ENCODE data around the gene UBB. TPM values are rescaled to one million over a fixed set of nuclear protein-coding genes. Genes with fewer than 3 reads are reported as not detected.
A peak's percentile ranks its signal among the peaks of the same experiment; 100 is the strongest.

The UBB gene
- total RNA-seq, 2 experiments from 2014 or later: 1,291 to 2,854 TPM

DNA sequence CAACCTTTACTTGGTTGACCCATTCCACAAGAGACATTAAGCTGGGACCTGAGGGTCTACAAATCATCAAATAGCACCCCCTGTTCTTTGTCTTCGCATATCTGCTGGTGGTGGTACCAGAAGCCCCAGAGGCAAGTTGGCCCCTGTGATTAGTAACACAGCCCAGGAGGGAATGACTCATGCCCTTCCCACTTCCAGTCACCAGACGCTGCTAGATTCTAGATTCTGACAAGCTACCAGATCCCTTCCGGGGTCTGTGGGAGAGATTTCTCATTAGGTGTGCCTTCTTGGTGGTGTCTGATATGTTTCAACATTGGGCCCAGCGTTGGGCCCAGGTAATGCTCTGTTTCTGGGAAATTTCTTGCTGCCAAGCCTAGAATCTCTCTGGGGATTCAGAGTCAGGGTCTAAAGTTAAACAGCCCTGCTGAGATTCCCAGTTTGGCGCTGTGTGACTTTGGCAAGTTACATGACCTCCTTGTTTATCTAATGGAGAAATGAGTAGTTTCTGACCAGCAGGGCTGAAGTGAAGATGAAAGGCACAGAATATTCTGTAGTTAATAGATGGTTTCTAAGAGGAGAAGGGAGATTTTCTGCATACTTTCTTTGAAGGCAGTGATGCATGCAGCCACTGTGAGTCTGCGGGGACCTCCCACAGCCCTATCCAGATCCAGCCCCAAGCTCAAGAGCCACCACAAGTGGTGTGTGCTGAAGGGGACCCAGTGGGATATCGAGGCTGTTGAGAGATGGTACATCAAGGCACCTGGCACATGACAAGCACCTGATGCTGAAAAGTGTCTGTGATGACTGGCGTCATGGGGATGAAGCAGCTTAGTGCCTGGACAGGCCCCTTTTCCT lies 38.4 kb downstream of the UBB start:
- H3K4me3 ChIP-seq (ENCODE audit: low read depth, low read length, poor library complexity, severe bottlenecking): no peak overlapping the region
- CTCF ChIA-PET (ENCODE audit: unreplicated experiment): no interaction called here
- no peak for DNase-seq (ENCODE audit: low spot score)

DNA sequence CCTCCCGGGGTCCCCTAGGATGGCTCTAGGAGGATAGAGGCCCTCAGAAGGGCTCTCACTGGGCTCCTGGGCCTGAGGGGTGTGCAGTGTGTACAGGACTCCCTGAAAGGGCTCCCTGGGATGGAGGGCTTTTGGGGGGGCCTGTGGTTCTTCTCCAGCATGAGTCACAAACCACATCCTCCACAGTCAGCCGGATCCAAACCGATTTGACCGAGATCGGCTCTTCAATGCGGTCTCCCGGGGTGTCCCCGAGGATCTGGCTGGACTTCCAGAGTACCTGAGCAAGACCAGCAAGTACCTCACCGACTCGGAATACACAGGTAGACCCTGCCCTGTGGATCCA lies 39.0 kb downstream of the UBB start:
- DNase-seq (ENCODE audit: low spot score): no peak
- Histone ChIP-seq H3K36me3 (ENCODE audit: insufficient read depth, low read length) (peaks cover 7% of the 10 kb centered on the region; the same call in 1 of the 2 replicates), H3K4me1 (ENCODE audit: insufficient read depth, low read length, poor library complexity, severe bottlenecking) (peaks cover 31% of the 10 kb centered on the region), H3K27ac (ENCODE audit: low read depth, low read length, poor library complexity, severe bottlenecking) (no peak overlapping the region), H4K20me1 (ENCODE audit: insufficient read depth, low read length) (no peaks in the 10 kb centered on the region), H3K4me2 (ENCODE audit: low read length) (no peak overlapping the region), H3K9me2 (ENCODE audit: insufficient read depth, low read length) (no peaks in the 10 kb centered on the region), H3K4me3 (ENCODE audit: low read depth, low read length, poor library complexity, severe bottlenecking) (no peak overlapping the region), H3K79me2 (ENCODE audit: insufficient read depth, low read depth, low read length) (no peaks in the 10 kb centered on the region), H2AFZ (ENCODE audit: low read length) (no peak overlapping the region), H3K9me3 (ENCODE audit: low read length) (no peaks in the 10 kb centered on the region)
- POLR2A ChIA-PET: interaction anchor here (0.7 kb wide), 1 partner anchor 109 kb away, joined by 3 read pairs; no protein-coding TSS in a partner anchor
- CTCF ChIA-PET (ENCODE audit: unreplicated experiment): no interaction called here
- BruUV-seq (replicated peaks): no TSS peak
- intact Hi-C loops (cut with micrococcal nuclease; ENCODE audit: unreplicated experiment): no loop called here
- no peak for TF ChIP-seq EZH2phosphoT487 (IDR thresholded peaks at IDR 0.05; ENCODE audit: borderline replicate concordance, low read depth, low read length)
- TF ChIP-seq, protein P1, sequence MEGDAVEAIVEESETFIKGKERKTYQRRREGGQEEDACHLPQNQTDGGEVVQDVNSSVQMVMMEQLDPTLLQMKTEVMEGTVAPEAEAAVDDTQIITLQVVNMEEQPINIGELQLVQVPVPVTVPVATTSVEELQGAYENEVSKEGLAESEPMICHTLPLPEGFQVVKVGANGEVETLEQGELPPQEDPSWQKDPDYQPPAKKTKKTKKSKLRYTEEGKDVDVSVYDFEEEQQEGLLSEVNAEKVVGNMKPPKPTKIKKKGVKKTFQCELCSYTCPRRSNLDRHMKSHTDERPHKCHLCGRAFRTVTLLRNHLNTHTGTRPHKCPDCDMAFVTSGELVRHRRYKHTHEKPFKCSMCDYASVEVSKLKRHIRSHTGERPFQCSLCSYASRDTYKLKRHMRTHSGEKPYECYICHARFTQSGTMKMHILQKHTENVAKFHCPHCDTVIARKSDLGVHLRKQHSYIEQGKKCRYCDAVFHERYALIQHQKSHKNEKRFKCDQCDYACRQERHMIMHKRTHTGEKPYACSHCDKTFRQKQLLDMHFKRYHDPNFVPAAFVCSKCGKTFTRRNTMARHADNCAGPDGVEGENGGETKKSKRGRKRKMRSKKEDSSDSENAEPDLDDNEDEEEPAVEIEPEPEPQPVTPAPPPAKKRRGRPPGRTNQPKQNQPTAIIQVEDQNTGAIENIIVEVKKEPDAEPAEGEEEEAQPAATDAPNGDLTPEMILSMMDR (conservative IDR thresholded peaks at IDR 0.05; ENCODE audit: low read length): no peak

More for the DNA sequence above, 38.4 kb downstream of the UBB start:
- no TSS peak for BruUV-seq (replicated peaks)
- Histone ChIP-seq H3K79me2 (ENCODE audit: insufficient read depth, low read depth, low read length) (no peaks in the 10 kb centered on the region), H3K4me2 (ENCODE audit: low read length) (peak overlapping the region; percentile 5; the same call in 1 of the 2 replicates), H3K4me1 (ENCODE audit: insufficient read depth, low read length, poor library complexity, severe bottlenecking) (peaks cover 34% of the 10 kb centered on the region), H3K9me2 (ENCODE audit: insufficient read depth, low read length) (no peaks in the 10 kb centered on the region), H4K20me1 (ENCODE audit: insufficient read depth, low read length) (no peaks in the 10 kb centered on the region), H2AFZ (ENCODE audit: low read length) (no peak overlapping the region), H3K9me3 (ENCODE audit: low read length) (no peaks in the 10 kb centered on the region), H3K27ac (ENCODE audit: low read depth, low read length, poor library complexity, severe bottlenecking) (no peak overlapping the region), H3K36me3 (ENCODE audit: insufficient read depth, low read length) (peaks cover 7% of the 10 kb centered on the region; the same call in 1 of the 2 replicates)
- POLR2A ChIA-PET: interaction anchor here (0.7 kb wide), 1 partner anchor 109 kb away, joined by 3 read pairs; no protein-coding TSS in a partner anchor
- intact Hi-C loops (cut with micrococcal nuclease; ENCODE audit: unreplicated experiment): no loop called here
- TF ChIP-seq, protein P1 (conservative IDR thresholded peaks at IDR 0.05; ENCODE audit: low read length): no peak
- TF ChIP-seq EZH2phosphoT487 (IDR thresholded peaks at IDR 0.05; ENCODE audit: borderline replicate concordance, low read depth, low read length): no peak

DNA sequence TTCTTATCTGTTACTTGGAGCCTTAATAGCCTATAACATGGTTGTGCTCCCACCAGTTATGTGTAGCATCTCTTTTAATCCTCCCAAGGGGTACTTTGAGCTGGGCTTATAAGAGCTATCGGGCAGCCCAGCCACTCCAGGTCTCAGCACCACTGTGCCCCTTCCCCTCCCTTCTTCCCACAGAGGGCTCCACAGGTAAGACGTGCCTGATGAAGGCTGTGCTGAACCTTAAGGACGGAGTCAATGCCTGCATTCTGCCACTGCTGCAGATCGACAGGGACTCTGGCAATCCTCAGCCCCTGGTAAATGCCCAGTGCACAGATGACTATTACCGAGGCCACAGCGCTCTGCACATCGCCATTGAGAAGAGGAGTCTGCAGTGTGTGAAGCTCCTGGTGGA lies 41.5 kb downstream of the UBB start:
- POLR2A ChIA-PET: interaction anchor here (0.7 kb wide), 1 partner anchor 16 kb away, joined by 3 read pairs; no protein-coding TSS in a partner anchor
- Histone ChIP-seq H3K9me3 (ENCODE audit: low read length) (no peaks in the 10 kb centered on the region), H3K36me3 (ENCODE audit: insufficient read depth, low read length) (peaks cover 7% of the 10 kb centered on the region; the same call in 1 of the 2 replicates), H3K79me2 (ENCODE audit: insufficient read depth, low read depth, low read length) (no peaks in the 10 kb centered on the region), H3K4me1 (ENCODE audit: insufficient read depth, low read length, poor library complexity, severe bottlenecking) (peaks cover 12% of the 10 kb centered on the region), H3K27ac (ENCODE audit: low read depth, low read length, poor library complexity, severe bottlenecking) (no peak overlapping the region), H2AFZ (ENCODE audit: low read length) (no peak overlapping the region), H4K20me1 (ENCODE audit: insufficient read depth, low read length) (no peaks in the 10 kb centered on the region), H3K9me2 (ENCODE audit: insufficient read depth, low read length) (no peaks in the 10 kb centered on the region), H3K4me3 (ENCODE audit: low read depth, low read length, poor library complexity, severe bottlenecking) (no peak overlapping the region), H3K4me2 (ENCODE audit: low read length) (no peak overlapping the region)
- TF ChIP-seq, protein P1 (conservative IDR thresholded peaks at IDR 0.05; ENCODE audit: low read length): no peak
- TF ChIP-seq EZH2phosphoT487 (IDR thresholded peaks at IDR 0.05; ENCODE audit: borderline replicate concordance, low read depth, low read length): no peak
- CTCF ChIA-PET (ENCODE audit: unreplicated experiment): no interaction called here
- no peak for DNase-seq (ENCODE audit: low spot score)
- no TSS peak for BruUV-seq (replicated peaks)
- intact Hi-C loops (cut with micrococcal nuclease; ENCODE audit: unreplicated experiment): no loop called here
